AG20443 (cell line): ENCODE results near the gene ID3.

Experiments
- DNase-seq: peaks from one replicate; pipeline ENCODE4 v3.0.0; 2012; ENCODE audit warnings: low spot score, mixed read lengths

The ID3 gene

GRCh38 chr1:23565776-23566175 is 6.5 kb upstream of the ID3 start:
- no peak for DNase-seq

GRCh38 chr1:23564529-23565122 is 5.3 kb upstream of the ID3 start:
- DNase-seq: no peak

- no peak for DNase-seq
Measured at GRCh38 chr1:23563755-23564374, 4.6 kb upstream of the ID3 start.

- DNase-seq: no peak
Measured at GRCh38 chr1:23563003-23563402, 3.7 kb upstream of the ID3 start.

- peak; percentile 94 for DNase-seq
Measured at GRCh38 chr1:23562137-23562876, 3.0 kb upstream of the ID3 start.

GRCh38 chr1:23561813-23562100 is 2.5 kb upstream of the ID3 start:
- no peak for DNase-seq

- no peak for DNase-seq
Measured at GRCh38 chr1:23561076-23561812, 1.9 kb upstream of the ID3 start.

GRCh38 chr1:23559985-23560741 is 862 bp upstream of the ID3 start:
- no peak for DNase-seq

- DNase-seq: no peak
Measured at GRCh38 chr1:23558872-23559135, 497 bp downstream of the ID3 start.

- DNase-seq: no peak
Measured at GRCh38 chr1:23558140-23558871, 995 bp downstream of the ID3 start.

- no peak for DNase-seq
Measured at GRCh38 chr1:23557471-23558124, 1.7 kb downstream of the ID3 start.

GRCh38 chr1:23556635-23557470 is 2.4 kb downstream of the ID3 start:
- DNase-seq: no peak

- no peak for DNase-seq
Measured at GRCh38 chr1:23555986-23556634, 3.2 kb downstream of the ID3 start.

- no peak for DNase-seq
Measured at GRCh38 chr1:23555270-23555985, 3.9 kb downstream of the ID3 start.

- peak; percentile 88 for DNase-seq
Measured at GRCh38 chr1:23554481-23555269, 4.6 kb downstream of the ID3 start.

- DNase-seq: no peak
Measured at GRCh38 chr1:23554127-23554480, 5.2 kb downstream of the ID3 start.

GRCh38 chr1:23553231-23554126 is 5.8 kb downstream of the ID3 start:
- DNase-seq: no peak
